SK-N-SH (cell line): ENCODE measurements around the gene PIK3CA.

ENCODE experiments used
- CTCF ChIP-seq: fragments of 200-600 bp; sonication (generic); IDR thresholded peaks from 2 replicates; pipeline ENCODE4 v1.6.1; 2017; ENCODE audit warnings: antibody characterized with exemption, mild to moderate bottlenecking, moderate library complexity
- ELF1 ChIP-seq: IDR thresholded peaks from 2 replicates; pipeline ENCODE4 v1.4.0; 2012
- EP300 ChIP-seq, 2 experiments: IDR thresholded peaks; 2 replicates each; pipeline versions ENCODE4 v1.4.0 to v1.6.1; 2012; ENCODE audit warnings: borderline replicate concordance in 1 of 2, low read depth in 1 of 2, low read length in 1 of 2
- EZH2phosphoT487 ChIP-seq: fragments of 200-600 bp; sonication (generic); IDR thresholded peaks from 2 replicates; pipeline ENCODE4 v1.6.1; 2017; ENCODE audit warnings: low read depth, mixed run types, mild to moderate bottlenecking, antibody characterized with exemption, moderate library complexity, borderline replicate concordance
- FOXM1 ChIP-seq: IDR thresholded peaks from 2 replicates; pipeline ENCODE4 v1.4.0; 2012; ENCODE audit warnings: low read depth, mild to moderate bottlenecking
- GABPA ChIP-seq: IDR thresholded peaks from 2 replicates; pipeline ENCODE4 v1.4.0; 2012; ENCODE audit warnings: low read depth, mild to moderate bottlenecking
- JUND ChIP-seq: IDR thresholded peaks from 2 replicates; pipeline ENCODE4 v1.4.0; 2012
- NRF1 ChIP-seq: IDR thresholded peaks from 2 replicates; pipeline ENCODE4 v1.6.1; 2012; ENCODE audit warnings: low read depth, mild to moderate bottlenecking, low read length
- POLR2AphosphoS5 ChIP-seq: IDR thresholded peaks from 2 replicates; pipeline ENCODE4 v1.6.1; 2012; ENCODE audit warnings: low read depth, low read length
- REST ChIP-seq: IDR thresholded peaks from 2 replicates; pipeline ENCODE4 v1.6.1; 2012; ENCODE audit warnings: mild to moderate bottlenecking, low read depth, low read length, moderate library complexity
- RFX5 ChIP-seq: IDR thresholded peaks from 2 replicates; pipeline ENCODE4 v1.6.1; 2012; ENCODE audit warnings: mild to moderate bottlenecking, improper control_type of control experiment, low read length
- TAF1 ChIP-seq: IDR thresholded peaks from 2 replicates; pipeline ENCODE4 v1.6.1; 2012; ENCODE audit warnings: low read depth, mild to moderate bottlenecking, low read length, moderate library complexity, borderline replicate concordance

GRCh38 chr3:179224584-179224983 lies 76.4 kb downstream of the PIK3CA start:
- TF ChIP-seq POLR2AphosphoS5 (no peak), RFX5 (no peak), JUND (no peak), EP300 (IDR thresholded peaks at IDR 0.05; ENCODE audit: borderline replicate concordance in 1 of 2, low read depth in 1 of 2, low read length in 1 of 2) (no peak), GABPA (no peak), CTCF (no peak), ELF1 (no peak), FOXM1 (no peak), EZH2phosphoT487 (no peak), TAF1 (no peak), REST (no peak), NRF1 (no peak)
